ENCODE data around the gene AGAP3.

DNA sequence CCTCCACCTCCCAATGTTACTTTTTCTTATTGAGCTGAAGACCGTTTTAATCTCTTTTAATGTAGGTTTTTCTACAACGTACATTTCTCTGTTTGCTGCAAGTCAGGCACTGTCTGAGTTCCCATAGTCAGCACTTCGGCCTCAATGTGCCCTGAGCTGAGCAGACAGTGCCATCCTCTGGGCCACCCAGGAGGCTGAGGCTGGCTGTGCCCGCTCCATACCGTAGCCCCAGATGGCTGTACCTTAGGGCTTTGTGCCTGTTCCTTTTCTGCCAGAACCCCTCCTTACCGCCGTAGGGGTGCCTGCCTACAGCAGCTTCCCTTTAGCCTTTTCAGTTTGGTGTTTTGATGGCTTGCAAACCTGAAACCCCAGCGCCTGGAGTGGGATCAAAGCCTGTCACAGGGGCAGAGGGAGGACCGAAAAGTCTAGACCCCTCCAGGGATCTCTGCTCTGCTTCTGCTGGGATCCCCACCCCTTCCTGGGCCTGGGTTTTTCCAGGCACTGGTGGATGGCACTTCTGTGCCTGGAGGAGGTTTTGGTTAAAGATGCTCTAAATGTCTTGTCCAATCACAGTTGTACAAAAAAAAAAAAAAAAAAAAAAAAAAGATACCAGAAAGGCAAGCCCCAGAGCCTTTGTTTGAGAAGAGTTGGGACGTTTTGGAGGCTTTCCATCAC, 9.0 kb downstream of the AGAP3 start:
- TF ChIP-seq, protein P1, sequence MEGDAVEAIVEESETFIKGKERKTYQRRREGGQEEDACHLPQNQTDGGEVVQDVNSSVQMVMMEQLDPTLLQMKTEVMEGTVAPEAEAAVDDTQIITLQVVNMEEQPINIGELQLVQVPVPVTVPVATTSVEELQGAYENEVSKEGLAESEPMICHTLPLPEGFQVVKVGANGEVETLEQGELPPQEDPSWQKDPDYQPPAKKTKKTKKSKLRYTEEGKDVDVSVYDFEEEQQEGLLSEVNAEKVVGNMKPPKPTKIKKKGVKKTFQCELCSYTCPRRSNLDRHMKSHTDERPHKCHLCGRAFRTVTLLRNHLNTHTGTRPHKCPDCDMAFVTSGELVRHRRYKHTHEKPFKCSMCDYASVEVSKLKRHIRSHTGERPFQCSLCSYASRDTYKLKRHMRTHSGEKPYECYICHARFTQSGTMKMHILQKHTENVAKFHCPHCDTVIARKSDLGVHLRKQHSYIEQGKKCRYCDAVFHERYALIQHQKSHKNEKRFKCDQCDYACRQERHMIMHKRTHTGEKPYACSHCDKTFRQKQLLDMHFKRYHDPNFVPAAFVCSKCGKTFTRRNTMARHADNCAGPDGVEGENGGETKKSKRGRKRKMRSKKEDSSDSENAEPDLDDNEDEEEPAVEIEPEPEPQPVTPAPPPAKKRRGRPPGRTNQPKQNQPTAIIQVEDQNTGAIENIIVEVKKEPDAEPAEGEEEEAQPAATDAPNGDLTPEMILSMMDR (IDR thresholded peaks at IDR 0.05) = no peak
- TF ChIP-seq POLR2A (IDR thresholded peaks at IDR 0.05) (no peak), EP300 (IDR thresholded peaks at IDR 0.05) (no peak)
